ENCODE results near the gene DENND10.
"Not testable (repeated sequence)": the region's sequence is repeated elsewhere in the genome, so short reads cannot be mapped to it uniquely, and the experiment has no call there.

The DENND10 gene

GRCh38 chr10:119103903-119104653 is at the start of gene DENND10:
DENND10 (plus strand) TSS chr10:119104113; CDS start chr10:119104143, 30 bp downstream.
- peak; percentile 59 for DNase-seq

DNA sequence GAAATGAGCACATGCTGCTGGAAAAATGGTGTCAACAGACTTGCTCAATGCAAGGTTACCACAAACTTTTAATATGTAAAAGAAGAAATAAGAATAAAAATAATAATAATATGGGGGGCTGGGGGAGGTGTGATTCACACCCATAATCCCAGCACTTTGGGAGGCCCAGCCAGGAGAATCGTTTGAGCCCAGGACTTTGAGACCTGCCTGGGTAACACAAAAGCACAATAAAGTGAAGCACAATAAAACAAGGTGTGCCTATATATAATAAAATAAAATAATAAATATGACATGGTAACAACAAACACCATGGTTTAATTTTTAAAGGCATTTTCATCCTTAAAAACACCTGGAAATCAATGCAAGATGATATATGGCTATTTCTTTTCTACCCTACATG is 48.4 kb upstream of the DENND10 start:
- no peak for DNase-seq

GRCh38 chr10:119058010-119058409 is 45.9 kb upstream of the DENND10 start:
- no peak for DNase-seq

GRCh38 chr10:119059557-119059956 is 44.4 kb upstream of the DENND10 start:
- no peak for DNase-seq

GRCh38 chr10:119060107-119060506 is 43.8 kb upstream of the DENND10 start:
- DNase-seq: no peak

- DNase-seq: peak; percentile 17
Measured at GRCh38 chr10:119061352-119061751, 42.6 kb upstream of the DENND10 start.

- no peak for DNase-seq
Measured at GRCh38 chr10:119061926-119062325, 42.0 kb upstream of the DENND10 start.

GRCh38 chr10:119070395-119071165 is 33.3 kb upstream of the DENND10 start:
- DNase-seq: no peak

DNA sequence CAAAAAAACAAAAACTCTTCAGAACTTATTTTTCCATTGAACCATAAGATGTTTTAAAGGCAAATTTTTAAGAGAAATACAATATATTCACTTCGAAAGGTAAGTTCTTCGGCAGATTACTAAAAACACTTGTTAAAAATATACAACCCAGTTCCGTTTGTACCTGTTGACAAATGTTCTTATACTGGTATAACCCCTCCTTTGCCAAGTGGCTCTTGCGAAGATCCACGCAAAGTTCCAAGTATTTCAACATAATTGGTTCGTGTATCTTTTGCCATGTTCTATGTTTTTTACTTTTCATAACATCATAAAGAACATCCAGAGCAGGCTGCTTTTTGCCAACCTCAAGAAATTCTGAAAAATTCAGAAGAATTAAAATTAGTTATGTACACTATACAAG is 30.3 kb upstream of the DENND10 start:
- no peak for DNase-seq

GRCh38 chr10:119078422-119079179 is 25.3 kb upstream of the DENND10 start:
- no peak for DNase-seq

DNA sequence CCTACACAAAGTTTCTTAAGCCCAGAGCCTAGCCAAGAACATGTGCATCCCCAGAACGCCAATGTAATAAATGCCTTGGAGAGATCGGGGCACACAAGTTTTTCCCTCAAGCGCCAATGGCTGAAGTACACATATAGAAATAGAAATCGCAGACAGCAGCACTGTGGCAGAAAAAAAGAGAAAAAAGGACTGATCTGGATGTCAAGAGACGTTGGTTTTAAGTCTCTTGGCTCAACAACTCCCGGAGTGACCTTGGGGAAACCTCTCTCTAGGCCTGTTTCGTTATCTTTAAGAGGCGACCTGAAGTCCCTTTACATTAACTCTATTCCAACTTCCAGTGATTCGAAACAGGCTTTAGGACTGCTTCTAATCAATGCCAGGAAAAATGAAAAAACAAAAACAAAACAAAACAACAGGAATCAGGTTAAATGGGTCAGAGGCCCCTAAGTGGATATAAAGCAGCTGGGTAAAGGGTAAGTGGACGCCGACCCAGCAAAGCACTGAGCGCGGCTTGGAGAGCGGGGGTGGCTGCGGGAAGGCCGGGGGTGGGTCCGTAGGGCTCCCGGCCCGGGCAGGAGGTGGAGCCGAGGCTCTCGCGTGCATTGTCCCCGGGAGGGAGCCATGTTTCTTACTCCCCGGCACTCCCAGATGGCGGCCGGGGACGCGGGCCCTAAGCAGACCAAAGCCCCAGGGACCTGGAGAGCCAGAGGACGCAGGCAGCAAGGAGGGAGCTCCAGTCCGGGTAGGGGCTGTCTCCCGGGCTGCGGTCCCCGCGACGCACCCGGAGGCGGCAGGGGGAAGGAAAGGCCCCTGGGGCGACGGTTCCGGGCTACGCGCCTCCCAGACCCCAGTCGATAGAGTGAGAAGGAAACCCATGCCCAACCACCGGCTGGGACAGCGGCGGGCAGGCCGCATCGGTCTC is 24.1 kb upstream of the DENND10 start:
- DNase-seq: peak; percentile 36

DNA sequence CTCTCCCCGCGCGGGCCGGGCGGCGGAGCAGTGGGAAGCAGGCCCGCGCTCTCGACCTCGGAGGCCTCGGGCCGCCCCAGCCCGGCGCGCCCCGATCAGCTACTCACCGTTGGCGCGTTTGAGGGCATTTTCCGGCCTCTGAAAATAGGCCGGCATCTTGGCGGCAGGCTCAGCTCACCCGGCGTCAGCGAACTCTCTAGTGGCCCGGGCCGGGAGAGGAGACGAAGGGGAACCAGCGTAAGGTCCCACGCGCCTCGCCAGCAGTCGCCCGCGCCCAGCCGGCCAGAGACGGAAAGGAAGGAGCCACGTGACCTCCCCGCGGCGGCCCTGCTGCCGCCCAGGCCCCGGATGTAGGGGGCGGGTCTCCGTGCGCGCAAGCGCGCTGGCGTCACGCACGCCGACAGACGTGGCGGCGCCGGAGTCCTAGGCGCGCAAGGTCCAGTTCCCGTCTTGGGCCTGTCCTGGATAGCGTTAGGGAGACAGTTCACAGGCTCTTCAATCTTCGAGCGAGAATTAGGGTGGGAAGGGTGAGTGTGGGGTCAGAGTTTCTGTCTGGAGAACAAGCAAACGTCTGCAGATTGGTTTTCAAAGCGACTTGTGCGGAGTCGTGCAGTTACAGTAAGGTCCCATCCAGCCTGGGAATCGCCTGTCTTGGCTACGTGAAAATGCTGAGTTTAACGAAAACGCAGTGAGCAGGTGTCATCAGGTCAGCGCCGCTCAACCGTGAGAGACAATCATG is 23.2 kb upstream of the DENND10 start, which contains the start of gene EIF3A:
TSS of gene EIF3A (minus strand) at position 297 of the 739 bp plus-strand sequence. CDS start at position 156, 141 bp downstream.
- DNase-seq: peak; percentile 91

- DNase-seq: no peak
Measured at GRCh38 chr10:119084896-119085295, 19.0 kb upstream of the DENND10 start.

GRCh38 chr10:119087271-119087882 is 16.5 kb upstream of the DENND10 start:
- no peak for DNase-seq

DNA sequence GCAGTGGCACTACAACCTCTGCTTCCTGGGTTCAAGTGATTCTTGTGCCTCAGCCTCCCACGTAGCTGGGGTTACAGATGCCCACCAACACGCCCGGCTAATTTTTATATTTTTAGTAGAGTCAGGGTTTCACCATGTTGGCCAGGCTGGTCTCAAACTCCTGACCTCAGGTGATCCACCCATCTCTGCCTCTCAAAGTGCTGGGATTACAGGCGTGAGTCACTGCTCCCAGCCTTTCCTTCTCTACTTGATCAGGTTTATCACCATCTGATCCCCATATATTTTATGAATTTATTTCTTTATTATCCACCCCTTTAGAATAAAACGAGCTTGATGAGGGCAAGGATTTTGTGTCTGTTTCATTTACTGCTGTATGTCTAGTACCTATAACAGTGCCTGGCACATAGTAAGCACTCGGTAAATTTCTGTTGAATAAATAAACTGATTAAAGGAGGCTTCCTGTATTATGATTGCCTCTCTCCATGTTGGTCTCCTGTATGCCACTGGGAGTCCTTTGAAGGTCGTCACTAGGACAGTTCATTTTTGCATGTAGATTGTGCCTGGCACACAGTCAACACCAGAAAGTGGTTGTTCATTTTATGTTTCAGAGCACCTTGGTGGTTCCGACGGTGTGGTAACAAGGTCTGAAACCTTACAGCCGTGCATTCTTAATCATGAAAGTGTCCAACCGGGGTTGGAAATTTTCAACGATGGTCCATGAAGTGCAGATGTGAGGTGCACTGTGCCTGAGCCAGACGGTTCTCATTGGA is 13.7 kb upstream of the DENND10 start:
- no peak for DNase-seq

GRCh38 chr10:119090968-119091367 is 12.9 kb upstream of the DENND10 start:
- DNase-seq: peak; percentile 83

- no peak for DNase-seq
Measured at GRCh38 chr10:119095640-119096039, 8.3 kb upstream of the DENND10 start.

DNA sequence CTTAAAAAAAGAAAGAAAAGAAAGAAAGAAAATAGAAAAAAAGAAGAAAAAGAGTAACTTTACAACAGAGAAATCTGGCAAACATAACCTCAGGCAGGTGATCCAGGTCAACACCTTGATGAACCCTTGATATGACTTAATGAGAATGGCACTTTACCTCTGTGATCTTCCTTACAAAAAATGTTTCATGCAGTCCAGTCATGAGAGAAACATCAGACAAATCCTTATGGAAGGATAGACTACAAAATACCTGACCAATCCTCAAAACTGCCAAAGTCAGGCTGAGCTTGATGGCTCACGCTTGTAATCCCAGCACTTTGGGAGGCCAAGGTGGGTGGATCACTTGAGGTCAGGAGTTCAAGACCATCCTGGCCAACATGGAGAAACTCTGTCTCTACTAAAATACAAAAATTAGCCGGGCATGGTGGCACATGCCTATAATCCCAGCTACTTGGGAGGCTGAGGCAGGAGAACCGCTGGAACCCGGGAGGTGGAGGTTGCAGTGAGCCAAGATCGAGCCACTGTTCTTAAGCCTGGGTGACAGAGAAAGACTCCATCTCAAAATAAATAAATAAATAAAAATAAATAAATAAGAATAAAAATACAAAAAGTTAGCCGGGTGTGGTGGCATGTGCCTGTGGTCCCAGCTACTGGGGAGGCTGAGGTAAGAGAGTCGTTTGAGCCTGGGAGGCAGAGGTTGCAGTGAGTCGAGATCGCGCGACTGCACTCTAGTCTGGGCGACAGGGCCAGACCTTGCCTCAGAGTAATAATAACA is 7.1 kb upstream of the DENND10 start:
- DNase-seq: not testable (repeated sequence)

- no peak for DNase-seq
Measured at GRCh38 chr10:119098576-119098975, 5.3 kb upstream of the DENND10 start.
